ENCODE measurements around the gene COG8.
"Not testable (repeated sequence)": the region's sequence is repeated elsewhere in the genome, so short reads cannot be mapped to it uniquely, and the experiment has no call there.

The COG8 gene

GRCh38 chr16:69319381-69319780 is 20.0 kb downstream of the COG8 start:
- no peak for DNase-seq (ENCODE audit: low read depth in 2 of 2)

GRCh38 chr16:69318911-69319289 is 20.5 kb downstream of the COG8 start:
- DNase-seq (ENCODE audit: low read depth in 2 of 2): no peak

- DNase-seq (ENCODE audit: low read depth in 2 of 2): no peak
Observed at GRCh38 chr16:69318177-69318910, 21.0 kb downstream of the COG8 start.

- no peak for DNase-seq (ENCODE audit: low read depth in 2 of 2)
Observed at GRCh38 chr16:69316595-69317034, 22.7 kb downstream of the COG8 start.

- no peak for DNase-seq (ENCODE audit: low read depth in 2 of 2)
Observed at GRCh38 chr16:69315486-69316311, 23.7 kb downstream of the COG8 start.

GRCh38 chr16:69314534-69314933 is 24.8 kb downstream of the COG8 start:
- DNase-seq (ENCODE audit: low read depth in 2 of 2): no peak

GRCh38 chr16:69313469-69313868 is 25.9 kb downstream of the COG8 start:
- DNase-seq (ENCODE audit: low read depth in 2 of 2): no peak

- no peak for DNase-seq (ENCODE audit: low read depth in 2 of 2)
Observed at GRCh38 chr16:69311533-69312387, 27.6 kb downstream of the COG8 start.

- peak; percentile 93 to 97 for DNase-seq (ENCODE audit: low read depth in 2 of 2)
Observed at GRCh38 chr16:69310653-69311532, 28.5 kb downstream of the COG8 start, which contains the start of gene VPS4A. TSS of gene VPS4A (plus strand) at chr16:69311350. CDS start at chr16:69311512, 162 bp downstream.

GRCh38 chr16:69309316-69309715 is 30.0 kb downstream of the COG8 start:
- DNase-seq (ENCODE audit: low read depth in 2 of 2): no peak

GRCh38 chr16:69307856-69308255 is 31.5 kb downstream of the COG8 start:
- DNase-seq (ENCODE audit: low read depth in 2 of 2): no peak

GRCh38 chr16:69307091-69307490 is 32.3 kb downstream of the COG8 start:
- DNase-seq (ENCODE audit: low read depth in 2 of 2): no peak

- DNase-seq (ENCODE audit: low read depth in 2 of 2): no peak
Observed at GRCh38 chr16:69306031-69306430, 33.3 kb downstream of the COG8 start.

GRCh38 chr16:69302301-69302700 is 37.1 kb downstream of the COG8 start:
- no peak for DNase-seq (ENCODE audit: low read depth in 2 of 2)

- DNase-seq (ENCODE audit: low read depth in 2 of 2): no peak
Observed at GRCh38 chr16:69301861-69302260, 37.5 kb downstream of the COG8 start.

GRCh38 chr16:69301187-69301586 is 38.2 kb downstream of the COG8 start:
- no peak for DNase-seq (ENCODE audit: low read depth in 2 of 2)

GRCh38 chr16:69298261-69298660 is 41.1 kb downstream of the COG8 start:
- no peak for DNase-seq (ENCODE audit: low read depth in 2 of 2)

GRCh38 chr16:69296771-69297170 is 42.6 kb downstream of the COG8 start:
- not testable (repeated sequence) for DNase-seq (ENCODE audit: low read depth in 2 of 2)

- DNase-seq (ENCODE audit: low read depth in 2 of 2): no peak
Observed at GRCh38 chr16:69294051-69294450, 45.3 kb downstream of the COG8 start.

GRCh38 chr16:69293401-69293800 is 46.0 kb downstream of the COG8 start:
- DNase-seq (ENCODE audit: low read depth in 2 of 2): no peak

GRCh38 chr16:69291657-69292056 is 47.7 kb downstream of the COG8 start:
- not testable (repeated sequence) for DNase-seq (ENCODE audit: low read depth in 2 of 2)

Data from stimulated activated CD8-positive, alpha-beta memory T cell treated with anti-CD3 and anti-CD28 coated beads, Interleukin-7, amount 100 ng/mL, for 1 hour (primary cell).